Common myeloid progenitor, CD34-positive (primary cell): ENCODE results near the gene NKAIN4.

Source experiments
- CTCF ChIA-PET: fragments of 350-600 bp; sonication (Branson Sonifier 250); formaldehyde crosslinking; loops from one replicate; lab custom pipeline; 2021; ENCODE audit warnings: antibody characterized with exemption; lab: Charles Lee
- POLR2A ChIA-PET: fragments of 350-600 bp; sonication (Branson Sonifier 250); formaldehyde crosslinking; loops from one replicate; lab custom pipeline; 2021; ENCODE audit warnings: antibody characterized with exemption; lab: Charles Lee
- DNase-seq, 3 donors: peaks; one replicate each; pipeline versions ENCODE4 v3.0.0 to v3.0.0-alpha.2; 2013
- H3K27ac ChIP-seq, 2 experiments: 1 replicate in 1 of 2; 2 replicates in 1 of 2; pipeline ENCODE4 v1.7.0; 2013; ENCODE audit warnings: inconsistent platforms in 2 of 2, low read length in 2 of 2, mild to moderate bottlenecking in 2 of 2, low read depth in 1 of 2, moderate library complexity in 1 of 2; ENCODE audit not compliant: severe bottlenecking in 2 of 2, insufficient read depth in 1 of 2, poor library complexity in 1 of 2
- H3K27me3 ChIP-seq, 5 experiments: replicated peaks in 2 of 5; 1 replicate in 3 of 5; 2 replicates in 2 of 5; pipeline versions ENCODE4 v1.6.1 to v1.7.0; 2013; ENCODE audit warnings: low read length in 4 of 5, mild to moderate bottlenecking in 2 of 5, moderate library complexity in 2 of 5, inconsistent platforms in 1 of 5; ENCODE audit not compliant: insufficient read depth in 5 of 5, control insufficient read depth in 4 of 5
- H3K36me3 ChIP-seq, 4 experiments: 1 replicate in 2 of 4; 2 replicates in 2 of 4; pipeline versions ENCODE4 v1.6.1 to v1.7.0; 2013; ENCODE audit warnings: low read length in 3 of 4, control low read depth in 1 of 4, mild to moderate bottlenecking in 1 of 4; ENCODE audit not compliant: control insufficient read depth in 4 of 4, insufficient read depth in 4 of 4
- H3K4me1 ChIP-seq, 4 experiments: 1 replicate in 3 of 4; 2 replicates in 1 of 4; pipeline versions ENCODE4 v1.6.1 to v1.7.1; 2013; ENCODE audit warnings: low read length in 3 of 4, mild to moderate bottlenecking in 3 of 4, control low read depth in 1 of 4, inconsistent platforms in 1 of 4, moderate library complexity in 1 of 4; ENCODE audit not compliant: control insufficient read depth in 4 of 4, insufficient read depth in 4 of 4; ENCODE audit errors: control extremely low read depth in 1 of 4
- H3K4me3 ChIP-seq, 7 experiments: 1 replicate in 4 of 7; 2 replicates in 3 of 7; pipeline versions ENCODE4 v1.5.1 to v1.7.0; 2013; ENCODE audit warnings: mild to moderate bottlenecking in 7 of 7, low read length in 6 of 7, moderate library complexity in 6 of 7, inconsistent platforms in 2 of 7, low read depth in 2 of 7, control low read depth in 1 of 7; ENCODE audit not compliant: insufficient read depth in 4 of 7, control insufficient read depth in 1 of 7; ENCODE audit errors: extremely low read depth in 1 of 7
- H3K9me3 ChIP-seq, 5 experiments: 1 replicate in 4 of 5; 2 replicates in 1 of 5; pipeline versions ENCODE4 v1.6.1 to v1.7.1; 2013; ENCODE audit warnings: low read length in 4 of 5, mild to moderate bottlenecking in 2 of 5, inconsistent platforms in 1 of 5, low read depth in 1 of 5, moderate library complexity in 1 of 5; ENCODE audit not compliant: control insufficient read depth in 4 of 5, insufficient read depth in 2 of 5; ENCODE audit errors: control extremely low read depth in 1 of 5
- WGBS: methylation state at CpG from one replicate; pipeline ENCODE4 v1.1.5; 2013; ENCODE audit not compliant: insufficient coverage; 5-methylcytosine and 5-hydroxymethylcytosine counted together

The NKAIN4 gene

DNA sequence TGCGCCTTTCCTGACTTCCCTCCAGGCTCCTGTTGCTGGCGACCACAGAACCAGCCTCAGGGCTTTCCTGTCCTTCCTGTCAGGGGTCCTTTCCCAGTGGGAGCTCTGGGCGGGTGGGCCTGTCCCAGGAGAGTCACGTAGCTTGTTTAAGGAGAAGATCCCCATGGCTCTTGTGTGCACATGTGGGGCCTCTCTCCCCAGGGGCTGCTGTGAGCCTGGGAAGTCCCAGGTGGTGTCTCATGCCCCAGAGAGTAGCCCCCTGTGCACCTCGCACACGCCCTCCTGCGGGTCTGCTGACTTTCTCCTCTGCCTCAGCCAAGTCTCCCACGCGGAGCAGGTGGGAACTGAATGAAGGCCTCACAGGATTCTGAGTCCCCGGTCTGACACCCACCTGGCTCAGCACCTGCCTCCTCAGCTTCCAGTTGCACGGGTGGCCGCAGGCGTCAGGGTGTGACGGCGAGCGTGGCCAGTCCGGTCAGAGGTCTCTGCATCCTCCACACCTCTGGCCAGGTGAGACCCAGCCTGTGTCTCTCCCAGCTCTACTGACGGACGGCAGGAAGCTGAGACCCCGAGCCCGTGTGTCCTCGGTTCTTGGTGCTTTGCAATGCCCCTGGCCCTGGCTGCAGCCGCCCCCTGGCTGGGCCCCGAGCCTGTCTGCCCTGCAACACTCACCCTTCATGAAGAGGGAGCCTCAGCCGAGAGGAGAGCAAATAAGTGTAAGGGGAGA, 5.6 kb upstream of the NKAIN4 start:
- no peak overlapping the region for H3K4me3 ChIP-seq
- no peaks in the 10 kb centered on the region for H3K36me3 ChIP-seq
- no peak overlapping the region for H3K27ac ChIP-seq
- no peaks in the 10 kb centered on the region for H3K9me3 ChIP-seq
- peaks cover 7 to 95% (median 30%) of the 10 kb centered on the region in 5 experiments for H3K27me3 ChIP-seq
- WGBS = 85% methylated on average over 24 of the region's 25 CpGs
- H3K4me1 ChIP-seq = peaks cover 0 to 2% (median under 1%) of the 10 kb centered on the region in 4 experiments
- DNase-seq = no peak
- CTCF ChIA-PET = interaction anchor here (0.7 to 1.1 kb wide), 2 partner anchors 8 to 36 kb away, joined by 3 read pairs; no protein-coding TSS in a partner anchor
- POLR2A ChIA-PET = no interaction called here

- Histone ChIP-seq H3K4me1 (peaks cover 0 to 8% (median 3%) of the 10 kb centered on the region in 4 experiments), H3K4me3 (no peak overlapping the region)
Observed at GRCh38 chr20:63258781-63259180, 4.5 kb upstream of the NKAIN4 start.

DNA sequence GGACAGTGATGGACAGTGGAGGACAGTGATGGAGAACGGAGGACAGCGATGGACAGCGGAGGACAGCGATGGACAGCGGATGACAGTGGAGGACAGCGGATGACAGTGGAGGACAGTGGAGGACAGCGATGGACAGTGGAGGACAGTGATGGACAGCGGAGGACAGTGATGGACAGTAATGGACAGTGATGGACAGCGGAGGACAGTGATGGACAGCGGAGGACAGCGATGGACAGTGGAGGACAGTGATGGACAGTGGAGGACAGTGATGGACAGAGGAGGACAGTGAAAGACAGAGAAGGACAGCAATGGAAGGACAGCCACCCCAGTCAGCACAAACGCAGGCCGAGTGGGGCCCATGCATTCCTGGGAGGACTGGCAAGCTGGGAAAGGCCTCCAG, 3.4 kb upstream of the NKAIN4 start:
- Histone ChIP-seq H3K9me3 (peaks cover 0 to 3% (median 0%) of the 10 kb centered on the region in 5 experiments), H3K27me3 (peaks cover 7 to 96% (median 35%) of the 10 kb centered on the region in 5 experiments), H3K27ac (no peak overlapping the region), H3K36me3 (no peaks in the 10 kb centered on the region), H3K4me1 (peaks cover 0 to 16% (median 6%) of the 10 kb centered on the region in 4 experiments), H3K4me3 (no peak overlapping the region)
- DNase-seq = no peak
- WGBS = 97% methylated on average over 9 of the region's 13 CpGs
- ChIA-PET POLR2A (no interaction called here), CTCF (no interaction called here)

More at GRCh38 chr20:63258781-63259180, 4.5 kb upstream of the NKAIN4 start:
- no peak overlapping the region for H3K27ac ChIP-seq
- 66% methylated on average over 8 of the region's 8 CpGs for WGBS
- peaks cover 7 to 94% (median 33%) of the 10 kb centered on the region in 5 experiments for H3K27me3 ChIP-seq
- no peaks in the 10 kb centered on the region for H3K9me3 ChIP-seq
- DNase-seq = no peak
- ChIA-PET POLR2A (no interaction called here), CTCF (interaction anchor here (1.5 kb wide), 1 partner anchor 35 kb away, joined by 3 read pairs; no protein-coding TSS in a partner anchor)
- no peaks in the 10 kb centered on the region for H3K36me3 ChIP-seq

GRCh38 chr20:63256954-63257353, 2.7 kb upstream of the NKAIN4 start:
- no peaks in the 10 kb centered on the region for H3K36me3 ChIP-seq
- H3K4me3 ChIP-seq = no peak overlapping the region
- peaks cover 7 to 97% (median 37%) of the 10 kb centered on the region in 5 experiments for H3K27me3 ChIP-seq
- DNase-seq = no peak
- peaks cover 0 to 3% (median 0%) of the 10 kb centered on the region in 5 experiments for H3K9me3 ChIP-seq
- no peak overlapping the region for H3K27ac ChIP-seq
- ChIA-PET CTCF (interaction anchor here (1.3 kb wide), 1 partner anchor 9 kb away, joined by 3 read pairs; no protein-coding TSS in a partner anchor), POLR2A (no interaction called here)
- H3K4me1 ChIP-seq = peaks cover 0 to 16% (median 5%) of the 10 kb centered on the region in 4 experiments
- whole genome bisulfite sequencing = 93% methylated on average over 4 of the region's 4 CpGs

GRCh38 chr20:63255931-63256704, 1.9 kb upstream of the NKAIN4 start:
- no peak for DNase-seq
- CTCF ChIA-PET = interaction anchor here (1.0 to 1.3 kb wide), 3 partner anchors 10 to 38 kb away, joined by 3 read pairs; no protein-coding TSS in a partner anchor

DNA sequence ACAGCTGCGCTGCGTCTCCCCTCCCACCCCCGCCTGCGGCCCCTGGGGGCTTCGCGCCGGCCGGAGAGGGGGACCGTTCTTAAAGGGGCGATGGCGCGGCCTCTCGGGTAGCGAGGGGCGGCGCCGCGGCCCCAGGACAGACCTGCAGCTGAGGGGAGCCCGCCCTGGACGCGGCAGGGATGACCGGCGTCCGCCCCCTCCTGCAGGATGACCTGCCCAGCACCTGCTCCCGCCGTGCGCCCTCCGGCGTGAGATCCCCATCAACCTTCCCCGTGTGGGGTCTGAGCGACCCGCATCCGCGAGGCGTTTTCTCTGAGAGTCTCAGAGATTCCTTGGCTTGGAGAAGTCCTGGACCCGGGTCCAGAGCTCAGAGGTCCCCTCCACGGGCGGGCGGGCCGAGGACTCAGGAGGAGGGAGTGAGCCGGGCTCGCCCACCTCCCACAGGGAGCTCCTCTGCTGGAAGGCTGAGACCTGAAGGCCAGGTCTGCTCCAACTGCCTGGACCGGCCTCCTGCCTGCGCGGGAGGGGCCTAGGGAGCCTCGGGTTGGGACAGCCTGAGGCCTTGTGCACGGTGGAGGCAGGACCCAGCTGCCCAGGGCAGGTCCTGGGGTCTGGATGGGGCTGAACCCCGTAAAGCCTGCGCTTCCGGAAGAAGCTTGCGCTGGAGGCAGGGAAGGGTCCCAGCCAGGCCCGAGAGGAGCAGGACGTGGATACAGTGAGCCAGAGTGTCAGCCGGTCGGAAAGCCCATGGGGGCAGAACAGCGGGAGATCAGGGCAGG, 532 bp upstream of the NKAIN4 start:
- ChIA-PET CTCF (interaction anchor here (1.0 kb wide), 1 partner anchor 12 kb away, joined by 3 read pairs; no protein-coding TSS in a partner anchor), POLR2A (no interaction called here)
- peaks cover 0 to 3% (median 0%) of the 10 kb centered on the region in 5 experiments for H3K9me3 ChIP-seq
- no peak overlapping the region for H3K4me3 ChIP-seq
- H3K27ac ChIP-seq = no peak overlapping the region
- WGBS = 7% methylated on average over 44 of the region's 56 CpGs
- no peak for DNase-seq
- H3K4me1 ChIP-seq = peaks cover 0 to 16% (median 5%) of the 10 kb centered on the region in 4 experiments
- peaks cover 7 to 93% (median 39%) of the 10 kb centered on the region in 5 experiments for H3K27me3 ChIP-seq
- no peaks in the 10 kb centered on the region for H3K36me3 ChIP-seq

More at GRCh38 chr20:63255931-63256704, 1.9 kb upstream of the NKAIN4 start:
- no peak overlapping the region for H3K4me3 ChIP-seq
- no peaks in the 10 kb centered on the region for H3K36me3 ChIP-seq
- H3K27ac ChIP-seq = no peak overlapping the region
- H3K4me1 ChIP-seq = peaks cover 0 to 16% (median 5%) of the 10 kb centered on the region in 4 experiments
- POLR2A ChIA-PET = no interaction called here
- WGBS = 61% methylated on average over 23 of the region's 31 CpGs
- peaks cover 7 to 93% (median 38%) of the 10 kb centered on the region in 5 experiments for H3K27me3 ChIP-seq
- H3K9me3 ChIP-seq = peaks cover 0 to 3% (median 0%) of the 10 kb centered on the region in 5 experiments
